ENCODE measurements around the gene HAUS8. TPM values are rescaled to one million over a fixed set of nuclear protein-coding genes. Genes with fewer than 3 reads are reported as not detected.

The HAUS8 gene
- total RNA-seq, 1 donor from 2014 or later, result 9.1 TPM

DNA sequence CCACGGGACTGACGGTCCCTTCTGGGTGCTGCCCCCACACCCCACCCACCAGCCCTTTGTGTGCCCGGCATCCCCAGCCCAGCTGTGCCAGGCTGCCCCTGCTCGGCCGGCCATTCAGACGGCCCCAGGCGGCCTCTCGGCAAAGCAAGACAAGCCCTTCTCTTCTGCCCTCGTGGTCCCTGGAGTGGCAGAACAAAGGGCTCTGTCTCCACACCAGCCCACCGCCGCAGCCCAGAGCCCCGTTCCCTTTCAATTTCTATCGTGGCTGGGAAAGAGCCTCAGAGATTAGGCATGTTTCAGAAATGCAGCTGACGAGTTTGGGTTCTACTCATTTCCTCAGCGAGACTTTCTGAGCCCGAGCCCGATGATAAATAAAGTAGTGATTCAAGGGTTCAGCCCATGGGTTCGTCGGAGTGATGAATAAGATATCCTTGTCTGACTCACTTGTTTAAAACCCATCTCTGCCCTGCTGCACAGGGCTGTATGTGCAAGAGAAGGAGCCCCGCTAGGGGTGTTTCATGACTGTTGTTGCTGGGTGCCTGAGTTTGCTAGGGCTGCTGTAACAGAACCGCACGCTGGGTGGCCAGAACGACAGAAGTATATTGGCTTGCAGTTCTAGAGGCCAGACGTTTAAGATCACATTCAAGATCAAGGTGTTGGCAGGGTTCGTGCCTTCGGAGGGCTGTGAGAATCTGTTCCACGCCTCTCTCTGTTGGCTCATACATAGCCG, 4.6 kb upstream of the HAUS8 start:
- TF ChIP-seq, protein P1, sequence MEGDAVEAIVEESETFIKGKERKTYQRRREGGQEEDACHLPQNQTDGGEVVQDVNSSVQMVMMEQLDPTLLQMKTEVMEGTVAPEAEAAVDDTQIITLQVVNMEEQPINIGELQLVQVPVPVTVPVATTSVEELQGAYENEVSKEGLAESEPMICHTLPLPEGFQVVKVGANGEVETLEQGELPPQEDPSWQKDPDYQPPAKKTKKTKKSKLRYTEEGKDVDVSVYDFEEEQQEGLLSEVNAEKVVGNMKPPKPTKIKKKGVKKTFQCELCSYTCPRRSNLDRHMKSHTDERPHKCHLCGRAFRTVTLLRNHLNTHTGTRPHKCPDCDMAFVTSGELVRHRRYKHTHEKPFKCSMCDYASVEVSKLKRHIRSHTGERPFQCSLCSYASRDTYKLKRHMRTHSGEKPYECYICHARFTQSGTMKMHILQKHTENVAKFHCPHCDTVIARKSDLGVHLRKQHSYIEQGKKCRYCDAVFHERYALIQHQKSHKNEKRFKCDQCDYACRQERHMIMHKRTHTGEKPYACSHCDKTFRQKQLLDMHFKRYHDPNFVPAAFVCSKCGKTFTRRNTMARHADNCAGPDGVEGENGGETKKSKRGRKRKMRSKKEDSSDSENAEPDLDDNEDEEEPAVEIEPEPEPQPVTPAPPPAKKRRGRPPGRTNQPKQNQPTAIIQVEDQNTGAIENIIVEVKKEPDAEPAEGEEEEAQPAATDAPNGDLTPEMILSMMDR (IDR thresholded peaks at IDR 0.05; ENCODE audit: partially characterized antibody, unreplicated experiment), result no peak
- H3K36me3 Mint-ChIP-seq (ENCODE audit: unreplicated experiment), result no peaks in the 10 kb centered on the region
- H3K9me3 Mint-ChIP-seq (ENCODE audit: unreplicated experiment), result peaks cover 5% of the 10 kb centered on the region
- peaks cover 12% of the 10 kb centered on the region for H3K27me3 Mint-ChIP-seq (ENCODE audit: unreplicated experiment)
- peak overlapping the region; percentile 79 for H3K27ac Mint-ChIP-seq (ENCODE audit: unreplicated experiment)
- H3K4me3 Mint-ChIP-seq (ENCODE audit: unreplicated experiment), result peak overlapping the region; percentile 52
- DNase-seq, result peak; percentile 50
- peaks cover 30% of the 10 kb centered on the region for H3K4me1 Mint-ChIP-seq (ENCODE audit: low read depth, unreplicated experiment)

DNA sequence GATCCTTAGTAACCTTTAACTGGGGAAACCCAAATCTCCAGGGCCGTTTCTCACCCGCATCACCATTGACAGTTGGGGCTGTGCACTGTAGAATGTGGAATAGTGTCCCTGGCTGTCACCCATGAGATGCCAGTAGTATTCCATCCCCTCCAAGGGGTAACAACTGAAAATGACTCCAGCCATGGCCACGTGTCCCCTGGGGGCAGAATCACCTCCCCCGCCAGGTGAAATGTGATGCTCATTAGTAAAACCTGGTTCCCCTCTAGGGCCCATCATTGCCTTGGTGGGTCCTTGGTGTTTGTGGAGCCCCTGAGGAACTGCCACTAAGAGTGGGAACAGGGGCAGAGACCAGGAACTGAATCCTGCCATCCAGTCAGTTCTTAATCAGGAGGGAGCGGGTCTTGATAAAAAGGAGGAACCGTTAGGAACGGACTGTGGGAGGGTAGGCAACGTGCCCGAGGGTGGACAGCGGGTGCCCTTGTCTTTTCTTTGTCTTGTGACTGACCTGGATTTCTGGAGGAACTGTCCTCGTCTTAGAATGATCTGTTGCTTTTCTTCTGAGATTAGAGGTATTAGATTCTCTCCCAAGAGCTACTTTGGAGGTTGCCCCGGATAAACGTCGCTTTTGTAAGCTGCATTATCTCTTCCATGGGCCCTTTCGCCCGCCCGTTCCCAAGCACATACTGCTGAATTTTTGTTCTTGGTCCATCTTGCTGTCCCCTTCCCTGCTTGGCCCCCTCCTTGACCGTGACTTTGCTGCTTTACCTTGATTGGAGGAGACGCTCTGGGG, 3.9 kb upstream of the HAUS8 start:
- H3K4me3 Mint-ChIP-seq (ENCODE audit: unreplicated experiment), result no peak overlapping the region
- H3K27me3 Mint-ChIP-seq (ENCODE audit: unreplicated experiment), result peaks cover 12% of the 10 kb centered on the region
- peak overlapping the region; percentile 43 for H3K27ac Mint-ChIP-seq (ENCODE audit: unreplicated experiment)
- DNase-seq, result no peak
- no peaks in the 10 kb centered on the region for H3K36me3 Mint-ChIP-seq (ENCODE audit: unreplicated experiment)
- TF ChIP-seq, protein P1 (IDR thresholded peaks at IDR 0.05; ENCODE audit: partially characterized antibody, unreplicated experiment), result no peak
- H3K9me3 Mint-ChIP-seq (ENCODE audit: unreplicated experiment), result peaks cover 7% of the 10 kb centered on the region
- H3K4me1 Mint-ChIP-seq (ENCODE audit: low read depth, unreplicated experiment), result peaks cover 29% of the 10 kb centered on the region

DNA sequence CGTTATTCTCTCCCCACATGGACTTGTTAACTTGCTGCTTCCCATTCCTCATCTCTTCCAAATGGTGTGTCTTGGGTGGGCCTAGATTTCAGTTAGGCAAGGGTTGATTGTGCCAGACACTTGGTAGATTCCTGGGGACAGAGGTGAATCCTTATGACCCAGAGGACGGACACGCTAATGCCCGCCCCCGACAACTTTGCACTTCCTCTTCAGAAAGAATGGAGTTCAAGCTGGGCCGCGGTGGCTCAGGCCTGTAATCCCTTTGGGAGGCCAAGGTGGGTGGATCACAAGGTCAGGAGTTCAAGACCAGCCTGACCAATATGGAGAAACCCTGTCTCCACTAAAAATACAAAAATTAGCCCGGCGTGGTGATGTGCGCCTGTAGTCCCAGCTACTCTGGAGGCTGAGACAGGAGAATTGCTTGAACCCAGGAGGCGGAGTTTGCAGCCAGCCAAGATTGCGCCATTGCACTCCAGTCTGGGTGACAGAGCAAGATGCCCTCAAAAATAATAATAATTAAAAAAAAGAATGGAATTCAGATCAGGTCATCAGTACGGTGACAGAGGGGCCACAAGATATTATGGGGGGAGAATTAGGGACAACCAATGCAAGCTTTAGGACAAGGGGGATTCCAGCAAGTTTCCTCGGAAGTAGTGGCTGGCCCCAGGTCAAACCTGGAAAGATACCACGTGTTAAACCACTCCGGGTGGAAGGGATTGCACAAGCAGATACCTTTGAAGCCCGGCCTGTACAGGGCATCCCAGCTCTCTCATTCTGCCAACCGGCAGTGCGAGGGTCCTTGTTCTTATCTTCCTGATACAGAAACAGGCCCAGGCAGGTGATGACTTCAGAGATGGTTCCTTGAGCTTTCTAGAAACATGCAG, 3.0 kb upstream of the HAUS8 start:
- peak overlapping the region; percentile 24 for H3K27ac Mint-ChIP-seq (ENCODE audit: unreplicated experiment)
- TF ChIP-seq, protein P1 (IDR thresholded peaks at IDR 0.05; ENCODE audit: partially characterized antibody, unreplicated experiment), result no peak
- H3K27me3 Mint-ChIP-seq (ENCODE audit: unreplicated experiment), result peaks cover 12% of the 10 kb centered on the region
- DNase-seq, result no peak
- no peaks in the 10 kb centered on the region for H3K36me3 Mint-ChIP-seq (ENCODE audit: unreplicated experiment)
- peak overlapping the region; percentile 97 for H3K4me3 Mint-ChIP-seq (ENCODE audit: unreplicated experiment)
- H3K4me1 Mint-ChIP-seq (ENCODE audit: low read depth, unreplicated experiment), result peaks cover 30% of the 10 kb centered on the region
- H3K9me3 Mint-ChIP-seq (ENCODE audit: unreplicated experiment), result peaks cover 9% of the 10 kb centered on the region

DNA sequence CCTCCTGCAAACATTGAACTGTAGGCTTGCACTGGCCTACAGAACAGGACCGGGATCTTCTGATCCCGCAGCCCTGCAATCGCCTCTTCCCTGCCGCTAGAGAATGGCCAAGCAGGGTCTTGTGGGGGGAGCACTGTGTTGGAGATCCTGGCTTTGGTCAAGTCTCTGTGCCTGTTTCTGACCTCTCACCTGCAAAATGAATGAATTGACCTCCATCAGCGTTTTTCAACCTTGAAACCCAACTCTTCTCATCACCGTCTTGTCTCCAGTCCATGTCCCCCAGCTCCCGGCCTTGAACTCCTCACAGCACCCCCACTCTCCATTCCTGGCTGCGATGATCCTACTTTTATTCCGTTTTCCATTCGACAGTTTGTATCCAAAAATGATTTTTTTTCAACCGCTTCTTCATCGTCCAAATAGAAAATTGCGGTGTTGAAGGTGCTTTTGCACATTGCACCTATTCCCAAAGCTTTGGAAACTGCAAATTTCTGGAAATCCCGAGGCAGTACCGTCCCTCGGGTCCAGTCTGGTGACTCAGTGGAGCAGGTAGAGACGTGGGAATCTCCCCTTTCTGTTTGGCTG, 2.3 kb upstream of the HAUS8 start:
- H3K4me3 Mint-ChIP-seq (ENCODE audit: unreplicated experiment), result peak overlapping the region; percentile 97
- peaks cover 10% of the 10 kb centered on the region for H3K27me3 Mint-ChIP-seq (ENCODE audit: unreplicated experiment)
- DNase-seq, result no peak
- TF ChIP-seq, protein P1 (IDR thresholded peaks at IDR 0.05; ENCODE audit: partially characterized antibody, unreplicated experiment), result no peak
- peaks cover 24% of the 10 kb centered on the region for H3K4me1 Mint-ChIP-seq (ENCODE audit: low read depth, unreplicated experiment)
- H3K36me3 Mint-ChIP-seq (ENCODE audit: unreplicated experiment), result no peaks in the 10 kb centered on the region
- H3K27ac Mint-ChIP-seq (ENCODE audit: unreplicated experiment), result peak overlapping the region; percentile 24
- H3K9me3 Mint-ChIP-seq (ENCODE audit: unreplicated experiment), result peaks cover 9% of the 10 kb centered on the region

All from glutamatergic neuron (in vitro differentiated cells).